GM06990 (cell line): ENCODE results near the gene STAB1.

Source experiments
- DNase-seq: peaks from one replicate; pipeline ENCODE4 v3.0.0-alpha.2; 2011; ENCODE audit not compliant: insufficient read length; ENCODE audit errors: extremely low read depth
- H3K27me3 ChIP-seq: replicated peaks from 2 replicates; pipeline ENCODE4 v1.6.0; 2011; ENCODE audit warnings: low read length; ENCODE audit not compliant: control insufficient read depth, insufficient read depth
- H3K36me3 ChIP-seq: 2 replicates; pipeline ENCODE4 v1.5.1; 2011; ENCODE audit warnings: low read length; ENCODE audit not compliant: control insufficient read depth, insufficient read depth
- H3K4me3 ChIP-seq: replicated peaks from 2 replicates; pipeline ENCODE4 v1.5.1; 2011; ENCODE audit warnings: low read depth, mild to moderate bottlenecking, control low read depth, low read length
- CTCF ChIP-seq: IDR thresholded peaks from 2 replicates; pipeline ENCODE4 v1.5.1; 2011; ENCODE audit warnings: low read length, control low read depth, mild to moderate bottlenecking, inconsistent platforms; ENCODE audit not compliant: insufficient read depth, poor library complexity, severe bottlenecking

Gene STAB1

GRCh38 chr3:52489453-52489852 is 5.7 kb upstream of the STAB1 start:
- no peaks in the 10 kb centered on the region for H3K27me3 ChIP-seq
- H3K4me3 ChIP-seq: no peak overlapping the region
- no peak for TF ChIP-seq CTCF
- DNase-seq: no peak
- H3K36me3 ChIP-seq: peaks cover 46% of the 10 kb centered on the region

GRCh38 chr3:52490035-52490938 is 4.9 kb upstream of the STAB1 start:
- TF ChIP-seq CTCF: no peak
- H3K36me3 ChIP-seq: peaks cover 42% of the 10 kb centered on the region
- H3K4me3 ChIP-seq: no peak overlapping the region

GRCh38 chr3:52490939-52491526 is 4.1 kb upstream of the STAB1 start:
- Histone ChIP-seq H3K4me3 (no peak overlapping the region), H3K27me3 (no peaks in the 10 kb centered on the region), H3K36me3 (peaks cover 39% of the 10 kb centered on the region)
- no peak for TF ChIP-seq CTCF
- no peak for DNase-seq

More at GRCh38 chr3:52490035-52490938, 4.9 kb upstream of the STAB1 start:
- no peak for DNase-seq
- H3K27me3 ChIP-seq: no peaks in the 10 kb centered on the region

- TF ChIP-seq CTCF: no peak
- H3K4me3 ChIP-seq: no peak overlapping the region
- no peak for DNase-seq
- H3K36me3 ChIP-seq: peaks cover 37% of the 10 kb centered on the region
- H3K27me3 ChIP-seq: no peaks in the 10 kb centered on the region
Observed at GRCh38 chr3:52492059-52492458, 3.1 kb upstream of the STAB1 start.

- no peak overlapping the region for H3K4me3 ChIP-seq
- peaks cover 27% of the 10 kb centered on the region for H3K36me3 ChIP-seq
- TF ChIP-seq CTCF: no peak
- no peak for DNase-seq
- no peaks in the 10 kb centered on the region for H3K27me3 ChIP-seq
Observed at GRCh38 chr3:52493232-52494017, 1.7 kb upstream of the STAB1 start.
